ENCODE data around the gene PTPN22.

GRCh38 chr1:113855630-113856400 is 15.7 kb downstream of the PTPN22 start:
- no peak for TF ChIP-seq CTCF (optimal IDR thresholded peaks at IDR 0.05 in 1 of 3, IDR thresholded peaks at IDR 0.05 in 1 of 3, conservative IDR thresholded peaks at IDR 0.05 in 1 of 3; ENCODE audit: extremely low read depth in 1 of 3, insufficient read depth in 2 of 3, low read length in 3 of 3)
- no peak for TF ChIP-seq EZH2 (IDR thresholded peaks at IDR 0.05; ENCODE audit: low read length)
